Esophagus mucosa (tissue), 1 donor: ENCODE results near the gene FGF22. TPM values are rescaled to one million over a fixed set of nuclear protein-coding genes. Genes with fewer than 3 reads are reported as not detected.
"Not testable (repeated sequence)": the region's sequence is repeated elsewhere in the genome, so short reads cannot be mapped to it uniquely, and the experiment has no call there.

Experiments used
- ATAC-seq: fragments of 200-7000 bp; cut with Tn5 transposase; one replicate; pipeline ENCODE4 v1.9.1; 2020
- total RNA-seq: library from RNA; stranded (reverse); gene quantifications from one replicate; pipeline ENCODE4 v1.2.4, GENCODE V29; 2023
- donor health status: DM: yes; HTN: yes; CAD: no.

The FGF22 gene
- total RNA-seq, 1 donor from 2014 or later: 0.12 TPM

DNA sequence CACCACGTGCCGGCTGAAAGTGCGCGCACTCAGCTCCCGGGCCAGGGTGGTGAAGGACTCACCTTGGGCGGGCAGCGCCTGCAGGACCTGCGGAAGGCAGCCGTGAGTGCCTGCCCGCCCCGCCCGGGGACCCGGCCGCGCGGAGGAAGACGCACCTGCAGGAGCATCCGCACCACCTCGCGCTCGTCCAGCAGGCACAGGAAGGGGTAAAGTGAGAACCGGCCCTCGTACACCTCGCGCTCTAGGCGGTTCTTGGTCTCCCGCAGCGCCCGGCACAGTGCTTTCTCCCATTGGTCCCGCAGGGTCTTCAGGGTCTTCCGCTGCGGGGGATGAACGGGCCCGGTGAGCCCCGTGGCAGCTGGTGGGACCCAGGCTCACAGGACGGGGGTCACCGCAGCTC, 17.0 kb upstream of the FGF22 start:
- no peak for ATAC-seq

DNA sequence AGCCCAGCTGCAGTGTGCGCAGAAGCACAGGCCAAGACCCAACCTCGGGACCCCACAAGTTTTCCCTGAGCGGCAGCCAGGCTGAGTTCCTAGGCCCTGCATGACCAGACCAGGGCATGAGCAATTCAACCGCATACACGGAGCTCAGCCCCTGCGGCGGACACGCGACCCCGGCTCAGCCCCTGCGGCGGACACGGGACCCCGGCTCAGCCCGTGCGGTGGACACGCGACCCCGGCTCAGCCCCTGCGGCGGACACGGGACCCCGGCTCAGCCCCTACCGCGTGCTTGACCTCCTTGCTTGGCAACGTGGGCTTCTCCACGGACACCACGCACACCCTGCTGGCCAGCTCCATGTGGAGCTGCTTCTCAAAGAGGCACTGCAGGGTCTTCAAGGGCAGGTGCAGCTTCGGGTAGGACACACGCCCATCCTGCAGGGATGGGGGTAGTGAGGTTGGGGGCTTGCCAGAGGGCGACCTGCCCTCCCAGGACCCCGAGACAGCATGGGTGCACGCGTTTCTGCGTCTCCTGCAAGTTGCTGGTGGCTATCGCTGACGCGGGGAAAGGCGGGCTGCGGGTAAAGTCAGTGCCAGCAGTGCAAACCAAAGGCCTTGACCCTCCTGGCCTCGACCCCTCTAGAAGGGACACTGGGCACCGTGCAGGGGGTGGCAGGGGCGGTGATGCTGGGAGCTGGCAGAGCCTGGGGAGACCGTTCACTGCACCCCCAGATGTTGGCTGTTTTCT, 16.3 kb upstream of the FGF22 start:
- no peak for ATAC-seq

- no peak for ATAC-seq
Measured at GRCh38 chr19:623974-624373, 15.7 kb upstream of the FGF22 start.

DNA sequence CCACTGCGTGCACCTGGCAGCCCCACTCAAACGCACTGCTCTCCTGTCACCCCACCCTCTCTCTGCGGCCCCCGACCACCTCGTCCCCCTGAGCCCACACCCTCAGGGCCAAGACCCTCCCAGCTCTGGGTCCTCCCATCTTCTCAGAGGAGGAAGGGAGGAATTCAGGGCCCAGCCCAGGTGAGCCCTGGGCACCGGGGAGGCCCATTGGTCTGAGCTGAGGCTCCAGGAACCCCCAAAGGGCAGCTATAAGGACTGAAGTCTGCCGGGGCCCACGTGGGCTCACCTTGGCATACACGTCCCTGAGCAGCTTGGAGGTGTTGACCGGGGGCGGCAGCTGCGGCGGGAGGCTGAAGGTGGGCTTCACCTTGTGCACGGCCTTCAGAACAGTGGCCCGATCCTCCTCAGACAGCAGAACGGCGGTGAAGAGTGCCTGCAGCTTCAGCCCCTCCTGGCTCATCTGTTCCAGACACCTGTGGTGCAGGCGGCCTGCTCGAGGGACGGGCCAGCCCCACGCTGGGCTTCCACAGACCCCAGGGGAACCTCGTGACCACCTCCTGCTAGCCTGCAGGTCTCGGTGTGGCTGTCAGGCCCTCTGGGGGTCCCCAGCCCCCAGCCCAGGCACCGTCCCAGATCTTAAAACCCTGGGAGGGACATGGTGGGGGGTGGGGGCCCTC, 15.1 kb upstream of the FGF22 start:
- no peak for ATAC-seq

GRCh38 chr19:625257-625656, 14.4 kb upstream of the FGF22 start:
- ATAC-seq: no peak

- ATAC-seq: not testable (repeated sequence)
Measured at GRCh38 chr19:626566-626965, 13.1 kb upstream of the FGF22 start.

DNA sequence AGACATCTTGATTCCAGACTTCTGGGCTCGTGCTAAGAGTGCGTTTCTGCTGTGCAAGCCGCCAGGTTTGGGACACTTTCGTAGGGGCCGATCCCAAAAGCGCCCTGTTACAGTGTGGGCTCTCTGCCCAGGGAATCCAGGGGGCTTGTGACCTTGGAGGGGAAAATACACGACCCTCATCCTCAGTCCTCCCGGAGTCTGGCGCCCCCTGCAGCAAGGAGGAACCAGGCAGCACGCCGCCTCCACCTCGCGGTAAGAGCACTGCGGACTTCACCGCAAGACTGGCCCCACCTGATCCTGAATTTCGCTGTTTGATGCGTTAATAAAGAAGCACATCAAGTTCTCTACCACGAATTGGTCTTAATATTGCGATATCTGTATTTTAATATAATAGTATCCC, 11.5 kb upstream of the FGF22 start:
- no peak for ATAC-seq

- not testable (repeated sequence) for ATAC-seq
Measured at GRCh38 chr19:629515-629914, 10.2 kb upstream of the FGF22 start.

DNA sequence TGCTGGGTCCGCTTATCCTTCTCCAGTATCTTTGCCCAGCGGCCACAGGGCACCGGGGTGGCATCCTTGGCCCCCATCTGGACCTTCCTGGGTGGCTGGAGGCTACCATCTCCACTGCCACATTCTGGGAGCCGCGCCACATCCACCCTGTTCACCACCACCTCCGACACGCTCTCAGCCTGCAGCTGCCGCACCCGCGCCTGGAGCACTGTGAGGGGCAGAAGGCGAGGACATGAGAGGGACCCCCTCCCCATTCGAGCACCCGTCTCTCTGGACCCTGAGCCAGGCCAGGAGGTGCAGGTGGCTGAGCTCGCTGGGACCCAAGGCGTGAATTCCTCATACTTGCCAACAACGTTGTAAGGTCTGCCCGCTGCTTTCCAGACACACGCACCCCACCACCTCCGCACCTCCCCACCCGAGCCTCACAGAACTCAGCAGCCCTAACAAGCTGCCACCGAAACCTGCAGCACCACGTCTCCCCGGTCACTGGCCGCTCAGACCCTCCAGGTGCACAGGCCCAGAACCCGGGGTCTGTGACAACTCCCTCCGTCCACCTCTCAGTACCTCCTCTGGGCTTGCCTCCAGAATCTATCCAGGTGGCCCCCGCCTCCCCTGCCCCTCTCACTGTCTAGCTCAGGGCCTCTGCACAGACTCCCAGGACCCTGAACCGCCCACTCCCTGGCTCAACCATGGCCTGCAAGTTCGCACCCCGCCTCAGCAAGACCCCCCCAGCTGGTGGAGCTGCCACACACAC, 9.5 kb upstream of the FGF22 start:
- ATAC-seq: no peak

DNA sequence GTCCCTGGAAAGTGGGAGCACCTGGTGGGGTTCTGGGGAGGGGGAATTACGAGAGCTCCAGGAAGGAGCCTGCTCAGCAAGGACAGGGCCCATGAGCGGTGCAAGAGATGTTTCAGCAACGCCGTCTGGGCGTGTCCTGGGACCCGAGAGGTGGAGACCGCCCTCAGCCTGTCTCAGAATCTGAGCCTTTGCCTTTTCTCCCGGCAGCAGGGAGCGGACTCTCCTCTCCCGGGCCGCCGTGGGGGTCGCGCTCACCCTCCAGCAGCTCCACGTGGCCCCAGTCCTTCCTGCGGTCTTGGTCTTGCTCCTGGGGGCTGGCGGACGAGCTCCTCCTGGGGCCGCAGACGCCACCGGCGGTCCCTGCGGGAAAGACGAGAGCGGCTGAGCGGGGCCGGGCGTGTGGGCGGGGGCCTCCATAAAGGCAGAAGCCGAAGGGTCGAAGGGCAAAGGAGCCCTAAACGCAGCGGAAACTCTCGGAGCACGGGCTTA, 7.1 kb upstream of the FGF22 start:
- ATAC-seq: peak; percentile 41

DNA sequence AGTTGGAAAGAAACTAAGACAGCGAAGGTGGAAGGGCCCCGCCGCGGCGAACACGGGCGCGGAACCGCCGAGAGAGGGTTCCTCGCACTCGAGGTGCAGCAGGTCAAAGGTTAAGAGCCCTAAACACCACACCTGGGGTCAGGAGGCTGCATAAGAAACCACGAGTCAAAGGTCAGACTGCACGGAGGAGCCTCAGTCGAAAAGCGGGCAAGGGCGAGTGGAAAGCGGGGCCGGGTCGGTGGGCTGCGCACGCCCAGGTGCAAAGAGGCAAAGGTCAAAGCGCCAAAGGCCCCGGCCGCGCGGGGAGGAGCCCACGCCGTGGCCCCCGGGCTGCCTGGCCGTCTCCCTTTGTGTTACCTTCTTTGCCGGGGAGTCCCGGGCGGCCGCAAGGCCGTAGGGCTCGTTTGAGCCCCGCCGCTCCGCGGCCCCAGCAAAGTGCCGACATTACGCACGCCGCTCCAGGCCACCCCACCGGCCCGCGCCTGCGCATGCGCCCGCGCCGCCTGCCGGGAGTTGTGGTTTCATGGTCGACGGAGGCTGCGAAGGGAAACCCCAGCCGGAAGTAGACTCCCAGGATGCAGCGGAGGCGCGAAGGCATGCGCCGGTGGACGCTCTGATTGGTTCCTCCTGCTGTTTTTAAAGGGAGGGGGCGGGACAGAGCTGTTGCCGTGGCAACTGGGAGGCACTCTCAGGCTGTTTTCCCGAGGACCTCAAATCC, 6.5 kb upstream of the FGF22 start, which contains the start of gene POLRMT:
Gene POLRMT (minus strand): TSS at position 470 of the 718 bp plus-strand sequence. CDS start 25 bp downstream, at position 445.
- peak; percentile 96 for ATAC-seq

- ATAC-seq: no peak
Measured at GRCh38 chr19:633786-634639, 5.7 kb upstream of the FGF22 start.

DNA sequence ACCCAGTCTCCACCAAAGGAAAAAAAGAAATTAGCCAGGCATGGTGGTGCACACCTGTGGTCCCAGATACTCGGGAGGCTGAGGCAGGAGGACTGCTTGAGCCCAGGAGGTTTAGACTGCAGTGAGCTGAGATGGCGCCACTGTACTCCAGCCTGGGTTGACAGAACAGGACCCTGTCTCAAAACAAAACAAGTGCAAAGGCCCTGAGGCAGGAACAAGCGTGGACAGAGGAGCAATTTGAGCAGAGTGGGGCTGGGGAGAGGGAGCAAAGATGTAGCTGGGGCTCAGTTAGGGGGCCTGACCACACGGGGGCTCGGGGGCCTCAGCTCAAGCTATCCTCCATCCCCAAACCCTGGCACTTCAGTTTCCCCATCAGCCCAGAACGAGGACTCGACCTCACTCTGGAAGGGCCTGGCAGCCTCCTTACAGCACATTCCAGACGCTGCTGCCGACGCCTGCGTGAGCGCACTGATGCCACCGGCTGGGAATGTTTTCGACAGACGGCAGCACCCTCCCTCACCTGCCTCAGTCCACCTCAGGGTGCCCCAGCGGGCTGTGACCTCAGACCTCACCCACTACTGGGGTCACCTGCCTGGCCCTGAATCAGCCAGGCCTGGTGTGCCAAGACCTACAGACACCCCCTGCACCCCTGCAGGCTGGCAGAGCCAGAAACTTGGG, 4.6 kb upstream of the FGF22 start:
- ATAC-seq: no peak

- ATAC-seq: no peak
Measured at GRCh38 chr19:638906-639252, 800 bp upstream of the FGF22 start.

DNA sequence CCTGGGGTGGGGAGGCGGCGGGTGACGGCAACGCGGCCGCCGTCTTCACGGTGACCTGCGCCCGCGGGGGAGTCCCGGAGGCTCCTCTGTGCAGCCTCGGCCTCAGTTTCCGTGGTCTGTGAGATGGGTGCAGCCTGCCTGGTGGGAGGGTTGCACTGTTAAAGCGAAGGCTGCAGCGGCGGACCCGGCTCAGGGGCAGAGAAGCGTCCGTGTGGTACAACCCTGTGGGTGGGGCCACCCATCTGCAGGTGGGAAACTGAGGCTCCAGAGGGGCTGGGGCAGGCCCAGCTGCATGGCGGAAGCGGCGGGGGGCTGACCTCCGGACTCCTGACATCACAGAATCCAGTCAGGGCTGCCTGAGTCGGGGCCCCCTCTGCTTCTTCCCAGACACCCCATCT, 481 bp downstream of the FGF22 start:
- no peak for ATAC-seq

- ATAC-seq: no peak
Measured at GRCh38 chr19:640606-641189, 1.0 kb downstream of the FGF22 start.

GRCh38 chr19:641702-642101, 2.0 kb downstream of the FGF22 start:
- ATAC-seq: peak; percentile 12

DNA sequence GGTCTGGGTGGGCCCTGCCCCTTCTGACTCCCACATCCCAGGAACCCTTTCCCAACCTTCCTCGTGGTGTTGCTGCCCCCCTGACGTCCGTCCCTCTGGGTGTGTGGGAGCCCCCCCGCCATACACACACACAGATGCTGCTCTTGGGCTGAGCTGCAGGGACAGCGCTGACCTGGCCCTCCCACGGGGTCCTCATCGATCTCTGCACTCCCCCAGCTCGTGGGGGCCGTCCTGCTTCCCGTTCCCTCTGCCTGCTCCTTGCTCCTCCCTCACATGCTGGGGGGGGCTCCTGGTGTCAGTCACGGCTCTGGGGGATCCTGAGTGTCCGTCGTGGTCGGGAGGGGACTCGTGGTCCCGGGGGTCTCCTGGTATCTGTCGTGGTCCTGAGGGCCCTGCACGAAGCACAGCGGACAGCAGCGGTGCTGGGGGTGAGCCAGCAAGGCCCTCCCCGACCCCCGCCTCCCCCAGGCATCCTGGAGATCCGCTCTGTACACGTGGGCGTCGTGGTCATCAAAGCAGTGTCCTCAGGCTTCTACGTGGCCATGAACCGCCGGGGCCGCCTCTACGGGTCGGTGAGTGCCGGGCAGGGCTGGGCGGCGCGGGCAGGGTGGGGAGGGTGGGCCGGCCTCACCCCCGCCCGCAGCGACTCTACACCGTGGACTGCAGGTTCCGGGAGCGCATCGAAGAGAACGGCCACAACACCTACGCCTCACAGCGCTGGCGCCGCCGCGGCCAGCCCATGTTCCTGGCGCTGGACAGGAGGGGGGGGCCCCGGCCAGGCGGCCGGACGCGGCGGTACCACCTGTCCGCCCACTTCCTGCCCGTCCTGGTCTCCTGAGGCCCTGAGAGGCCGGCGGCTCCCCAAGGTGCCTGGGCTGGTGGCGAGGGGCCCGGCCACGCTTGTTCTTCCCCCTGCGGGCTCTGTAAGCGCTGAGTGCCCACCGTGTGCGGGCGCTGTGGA, 3.4 kb downstream of the FGF22 start:
- no peak for ATAC-seq

- no peak for ATAC-seq
Measured at GRCh38 chr19:643736-644135, 4.1 kb downstream of the FGF22 start.

- no peak for ATAC-seq
Measured at GRCh38 chr19:644363-644762, 4.7 kb downstream of the FGF22 start.
